Nephron progenitor cell (in vitro differentiated cells): ENCODE data around the gene PODXL.
"Not testable (repeated sequence)": the region's sequence is repeated elsewhere in the genome, so short reads cannot be mapped to it uniquely, and the experiment has no call there.

Experiments
- DNase-seq: peaks from one replicate; pipeline ENCODE4 v3.0.0; 2021
- H3K27ac Mint-ChIP-seq: 2 replicates; pipeline ENCODE4 v1.8.0; 2021; ENCODE audit warnings: mild to moderate bottlenecking, moderate library complexity, mixed read lengths
- H3K27me3 Mint-ChIP-seq: 2 replicates; pipeline ENCODE4 v1.8.0; 2021; ENCODE audit warnings: mild to moderate bottlenecking, low read depth, mixed read lengths; ENCODE audit not compliant: poor library complexity
- H3K36me3 Mint-ChIP-seq: 2 replicates; pipeline ENCODE4 v1.8.0; 2021; ENCODE audit warnings: low read depth, mixed read lengths
- H3K4me1 Mint-ChIP-seq: 2 replicates; pipeline ENCODE4 v1.8.0; 2021; ENCODE audit warnings: mixed read lengths
- H3K4me3 Mint-ChIP-seq: 2 replicates; pipeline ENCODE4 v1.8.0; 2021; ENCODE audit warnings: mild to moderate bottlenecking, moderate library complexity, mixed read lengths
- H3K9me3 Mint-ChIP-seq: 2 replicates; pipeline ENCODE4 v1.8.0; 2021; ENCODE audit warnings: mild to moderate bottlenecking, moderate library complexity, mixed read lengths
- TF ChIP-seq, protein P1 (sequence below): fragments of 200-600 bp; sonication (generic); IDR thresholded peaks from 2 replicates; pipeline ENCODE4 v1.5.0; 2021; ENCODE audit warnings: antibody characterized with exemption

The PODXL gene

DNA sequence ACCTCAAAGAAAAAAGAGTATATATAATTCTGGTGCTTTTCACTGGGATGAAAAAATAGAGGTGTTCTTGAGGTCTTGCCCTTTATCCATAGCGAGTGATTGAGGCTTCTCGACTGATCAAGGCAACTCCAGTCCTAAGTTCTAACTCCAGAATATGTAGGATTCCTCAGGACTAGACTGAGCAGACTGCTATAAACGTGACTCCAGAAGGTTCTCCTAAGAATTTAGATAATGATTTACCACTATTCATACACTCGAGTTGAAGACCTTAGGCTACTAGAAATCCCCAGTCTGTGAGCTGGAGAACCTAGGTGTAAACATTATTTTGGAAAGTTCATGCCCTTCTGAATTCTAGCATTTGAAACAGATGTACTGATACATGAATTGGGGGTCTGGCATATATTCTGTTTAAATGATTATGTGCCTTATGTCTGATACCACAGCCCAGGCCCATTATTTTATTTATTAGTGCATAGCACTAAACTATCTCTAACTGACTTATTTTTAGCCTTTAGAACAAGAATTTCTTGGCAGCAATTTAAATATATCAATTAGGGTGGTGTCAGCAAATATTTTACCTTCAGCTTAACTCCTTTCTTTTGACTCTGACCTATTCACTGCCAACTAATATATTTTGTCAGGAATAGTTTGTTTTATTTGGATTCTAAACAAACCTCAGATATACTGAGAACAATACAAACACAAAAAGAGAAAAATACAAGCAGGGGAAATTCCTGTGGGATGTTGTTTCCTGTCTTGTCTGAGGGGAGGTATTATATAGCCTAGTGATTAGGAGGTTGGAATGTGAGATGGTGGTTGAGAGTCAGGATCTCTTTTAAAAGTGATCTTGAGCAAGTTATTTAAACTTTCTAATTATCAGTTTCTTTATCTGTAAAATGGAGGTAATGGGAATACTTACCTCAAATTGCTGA, 75.8 kb downstream of the PODXL start:
- no peaks in the 10 kb centered on the region for H3K9me3 Mint-ChIP-seq
- TF ChIP-seq, protein P1, sequence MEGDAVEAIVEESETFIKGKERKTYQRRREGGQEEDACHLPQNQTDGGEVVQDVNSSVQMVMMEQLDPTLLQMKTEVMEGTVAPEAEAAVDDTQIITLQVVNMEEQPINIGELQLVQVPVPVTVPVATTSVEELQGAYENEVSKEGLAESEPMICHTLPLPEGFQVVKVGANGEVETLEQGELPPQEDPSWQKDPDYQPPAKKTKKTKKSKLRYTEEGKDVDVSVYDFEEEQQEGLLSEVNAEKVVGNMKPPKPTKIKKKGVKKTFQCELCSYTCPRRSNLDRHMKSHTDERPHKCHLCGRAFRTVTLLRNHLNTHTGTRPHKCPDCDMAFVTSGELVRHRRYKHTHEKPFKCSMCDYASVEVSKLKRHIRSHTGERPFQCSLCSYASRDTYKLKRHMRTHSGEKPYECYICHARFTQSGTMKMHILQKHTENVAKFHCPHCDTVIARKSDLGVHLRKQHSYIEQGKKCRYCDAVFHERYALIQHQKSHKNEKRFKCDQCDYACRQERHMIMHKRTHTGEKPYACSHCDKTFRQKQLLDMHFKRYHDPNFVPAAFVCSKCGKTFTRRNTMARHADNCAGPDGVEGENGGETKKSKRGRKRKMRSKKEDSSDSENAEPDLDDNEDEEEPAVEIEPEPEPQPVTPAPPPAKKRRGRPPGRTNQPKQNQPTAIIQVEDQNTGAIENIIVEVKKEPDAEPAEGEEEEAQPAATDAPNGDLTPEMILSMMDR, result no peak
- H3K4me1 Mint-ChIP-seq, result peaks cover 10% of the 10 kb centered on the region
- peaks cover 25% of the 10 kb centered on the region for H3K36me3 Mint-ChIP-seq
- H3K27ac Mint-ChIP-seq, result no peak overlapping the region
- peaks cover 4% of the 10 kb centered on the region for H3K27me3 Mint-ChIP-seq
- no peak for DNase-seq
- no peak overlapping the region for H3K4me3 Mint-ChIP-seq

GRCh38 chr7:131476740-131477139, 79.7 kb downstream of the PODXL start:
- H3K4me1 Mint-ChIP-seq, result peaks cover 10% of the 10 kb centered on the region

DNA sequence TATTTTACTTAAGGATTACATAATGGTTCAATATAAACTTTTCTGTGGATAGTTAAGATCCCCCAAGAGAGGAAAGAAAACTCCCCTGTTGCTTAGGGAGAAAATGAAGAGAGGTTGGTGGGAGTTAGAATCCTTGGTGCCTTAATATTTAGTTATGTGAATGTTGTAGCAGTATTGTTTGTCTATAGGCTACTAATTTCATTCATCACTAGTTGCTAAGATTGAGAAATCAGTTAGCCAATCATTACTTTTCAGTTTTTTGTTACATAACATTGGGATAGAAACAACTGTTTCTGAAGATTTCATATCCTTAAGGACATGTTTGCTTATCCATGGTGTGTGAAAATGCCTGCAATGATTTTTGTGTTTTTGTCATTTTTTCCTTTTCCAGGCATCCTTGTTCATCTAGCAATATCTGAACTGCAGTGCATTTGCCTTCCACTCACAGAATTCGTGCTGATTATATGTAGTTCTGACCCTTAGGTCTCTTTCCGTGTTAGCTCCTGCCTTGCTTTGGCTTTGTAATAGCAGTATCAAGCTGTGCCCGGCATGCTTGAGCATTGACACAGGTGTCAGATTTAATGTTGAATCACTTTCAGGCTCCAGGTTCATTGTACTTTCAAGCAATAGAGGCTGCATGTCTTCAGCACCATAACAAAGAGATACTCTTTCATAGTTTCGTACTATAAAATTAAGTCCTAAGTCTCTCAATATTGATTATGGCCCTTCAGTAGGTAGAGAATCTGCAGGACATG, 85.0 kb downstream of the PODXL start:
- Mint-ChIP-seq H3K27me3 (no peaks in the 10 kb centered on the region), H3K9me3 (no peaks in the 10 kb centered on the region), H3K36me3 (peaks cover 73% of the 10 kb centered on the region), H3K4me3 (no peak overlapping the region), H3K4me1 (no peaks in the 10 kb centered on the region), H3K27ac (no peak overlapping the region)
- TF ChIP-seq, protein P1, result no peak
- no peak for DNase-seq

More at GRCh38 chr7:131476740-131477139, 79.7 kb downstream of the PODXL start:
- Mint-ChIP-seq H3K27ac (no peak overlapping the region), H3K9me3 (no peaks in the 10 kb centered on the region), H3K36me3 (peaks cover 44% of the 10 kb centered on the region), H3K27me3 (no peaks in the 10 kb centered on the region), H3K4me3 (no peak overlapping the region)
- no peak for DNase-seq
- TF ChIP-seq, protein P1, result no peak

GRCh38 chr7:131467788-131468187, 88.6 kb downstream of the PODXL start:
- Mint-ChIP-seq H3K4me3 (no peak overlapping the region), H3K27me3 (no peaks in the 10 kb centered on the region), H3K4me1 (no peaks in the 10 kb centered on the region), H3K27ac (no peak overlapping the region), H3K9me3 (no peaks in the 10 kb centered on the region), H3K36me3 (peaks cover 69% of the 10 kb centered on the region)
- TF ChIP-seq, protein P1, result no peak
- DNase-seq, result no peak

DNA sequence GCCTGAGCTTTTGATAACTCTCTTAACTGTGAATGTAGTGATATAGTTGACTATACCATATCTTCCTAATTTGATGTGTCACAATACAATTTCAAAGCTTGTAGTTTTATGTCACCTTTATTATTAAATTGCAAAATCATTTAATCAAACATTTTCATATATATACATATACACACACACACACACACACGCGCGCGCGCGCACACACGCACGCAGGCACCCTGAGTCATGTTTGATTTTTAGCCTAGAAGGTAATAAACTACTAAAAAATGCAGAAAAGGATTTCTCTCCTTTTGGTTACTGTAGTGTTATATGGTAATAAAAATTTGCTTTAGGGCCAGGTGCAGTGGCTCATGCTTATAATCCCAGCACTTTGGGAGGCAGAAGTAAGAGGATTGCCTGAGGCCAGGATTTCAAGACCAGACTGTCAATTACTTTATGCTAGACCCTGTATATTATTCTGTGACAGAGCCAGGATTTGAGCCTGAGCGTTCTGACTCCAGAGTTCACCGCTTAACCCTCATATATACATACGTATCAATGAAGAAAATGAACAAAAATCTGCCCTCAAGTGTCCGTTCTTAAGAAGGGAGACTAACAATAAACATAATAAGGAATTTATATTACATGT, 89.6 kb downstream of the PODXL start:
- H3K9me3 Mint-ChIP-seq, result no peaks in the 10 kb centered on the region
- H3K36me3 Mint-ChIP-seq, result peaks cover 71% of the 10 kb centered on the region
- H3K4me1 Mint-ChIP-seq, result no peaks in the 10 kb centered on the region
- no peaks in the 10 kb centered on the region for H3K27me3 Mint-ChIP-seq
- H3K4me3 Mint-ChIP-seq, result no peak overlapping the region
- TF ChIP-seq, protein P1, result no peak
- DNase-seq, result no peak
- no peak overlapping the region for H3K27ac Mint-ChIP-seq

DNA sequence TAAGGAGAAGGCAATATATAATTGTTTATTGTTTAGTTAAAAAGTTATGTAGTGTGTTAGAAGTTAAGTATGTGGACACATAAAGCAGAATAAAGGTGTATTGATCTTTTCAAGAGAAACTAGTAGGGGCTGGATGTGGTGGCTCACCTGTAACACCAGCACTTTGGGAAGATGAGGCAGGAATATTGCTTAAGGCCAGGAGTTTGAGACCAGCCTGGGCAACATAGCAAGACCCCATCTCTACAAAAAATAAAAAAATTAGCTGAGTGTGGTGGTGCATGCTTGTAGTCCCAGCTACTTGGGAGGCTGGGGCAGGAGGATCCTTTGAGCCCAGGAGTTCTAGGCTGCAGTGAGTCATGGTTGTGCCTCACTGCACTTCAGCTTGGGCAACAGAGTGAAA, 93.7 kb downstream of the PODXL start:
- H3K4me1 Mint-ChIP-seq, DNase-seq, H3K27me3 Mint-ChIP-seq, H3K27ac Mint-ChIP-seq, H3K4me3 Mint-ChIP-seq, H3K9me3 Mint-ChIP-seq: not testable (repeated sequence)
- peaks cover 70% of the 10 kb centered on the region for H3K36me3 Mint-ChIP-seq
